ENCODE measurements around the gene AGL. TPM values are rescaled to one million over a fixed set of nuclear protein-coding genes. Genes with fewer than 3 reads are reported as not detected.

AGL gene
- total and polyA plus RNA-seq, 2 of the 4 experiments (the other 2 are of a cell fraction): 2.4 to 7.0 TPM

DNA sequence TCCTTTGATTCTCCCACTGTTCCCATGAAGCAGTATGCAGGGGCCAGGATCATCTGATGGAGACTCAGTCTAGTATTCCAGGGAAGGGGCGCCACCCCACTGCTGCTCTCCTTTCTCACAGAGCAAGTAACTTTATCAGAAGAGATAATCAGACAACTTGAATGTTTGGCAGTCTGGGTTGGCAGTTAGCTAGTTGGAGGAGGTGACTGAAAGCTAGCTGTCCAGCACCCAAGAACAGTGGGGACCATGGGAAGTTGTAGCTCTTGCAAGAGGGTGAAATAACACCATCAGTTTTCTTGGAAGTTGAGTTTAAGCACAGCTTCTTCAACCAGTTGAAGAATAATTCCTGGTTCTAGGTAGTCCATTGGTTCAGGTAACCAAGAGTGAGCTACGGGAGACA lies 22.2 kb upstream of the AGL start:
- Histone ChIP-seq H2BK15ac (ENCODE audit: low read depth, low read length) (no peak overlapping the region), H3K56ac (ENCODE audit: extremely low read depth, insufficient read depth, low read length) (no peak overlapping the region), H2BK120ac (ENCODE audit: low read depth, low read length) (no peak overlapping the region), H4K20me1 (ENCODE audit: insufficient read depth, low read length) (no peaks in the 10 kb centered on the region), H4K8ac (ENCODE audit: low read depth in 2 of 2, low read length in 2 of 2) (no peak overlapping the region), H3K4ac (ENCODE audit: low read depth, low read length) (no peak overlapping the region), H2AK9ac (replicated peaks; ENCODE audit: low read depth, low read length, poor library complexity) (no peak overlapping the region), H4K5ac (ENCODE audit: low read depth, low read length) (no peak overlapping the region), H3K18ac (ENCODE audit: low read depth, low read length) (no peak overlapping the region), H3K36me3 (ENCODE audit: control insufficient read depth, insufficient read depth, low read length) (no peaks in the 10 kb centered on the region), H3K9ac (ENCODE audit: low read depth, low read length) (no peak overlapping the region), H3K4me1 (ENCODE audit: control insufficient read depth, insufficient read depth, low read length) (no peaks in the 10 kb centered on the region), H2BK20ac (ENCODE audit: low read depth, low read length) (no peak overlapping the region), H3K79me1 (ENCODE audit: low read depth in 1 of 2, low read length in 2 of 2) (no peaks in the 10 kb centered on the region), H4K91ac (ENCODE audit: insufficient read depth, low read depth, low read length) (no peak overlapping the region), H3K27ac (ENCODE audit: insufficient read depth, low read length) (no peak overlapping the region), H3K14ac (replicated peaks; ENCODE audit: low read depth, low read length) (no peak overlapping the region), H3K9me3 (ENCODE audit: control insufficient read depth, insufficient read depth, low read length) (peaks cover 2% of the 10 kb centered on the region; the same call in 1 of the 2 replicates), H3K27me3 (ENCODE audit: control insufficient read depth, insufficient read depth, low read length) (no peaks in the 10 kb centered on the region), H3K4me3 (ENCODE audit: insufficient read depth, low read depth, low read length) (no peak overlapping the region), H2AK5ac (ENCODE audit: low read depth, low read length) (no peak overlapping the region), H3K9me1 (ENCODE audit: insufficient read depth, low read length) (no peaks in the 10 kb centered on the region), H2AFZ (replicated peaks; ENCODE audit: low read length, poor library complexity) (no peak overlapping the region), H3K23ac (ENCODE audit: low read depth, low read length) (no peak overlapping the region), H3K4me2 (ENCODE audit: low read depth, low read length) (no peak overlapping the region), H2BK5ac (ENCODE audit: low read depth, low read length, poor library complexity, severe bottlenecking) (no peak overlapping the region)
- TF ChIP-seq MXI1 (IDR thresholded peaks at IDR 0.05; ENCODE audit: borderline replicate concordance, low read depth, low read length): no peak
- no peak for TF ChIP-seq RCOR1 (IDR thresholded peaks at IDR 0.05; ENCODE audit: insufficient replicate concordance, low read length)
- TF ChIP-seq MAZ (IDR thresholded peaks at IDR 0.05; ENCODE audit: borderline replicate concordance, low read depth, low read length): no peak
- no peak for TF ChIP-seq POLR2A (IDR thresholded peaks at IDR 0.05; ENCODE audit: low read depth, low read length)
- TF ChIP-seq, protein P1, sequence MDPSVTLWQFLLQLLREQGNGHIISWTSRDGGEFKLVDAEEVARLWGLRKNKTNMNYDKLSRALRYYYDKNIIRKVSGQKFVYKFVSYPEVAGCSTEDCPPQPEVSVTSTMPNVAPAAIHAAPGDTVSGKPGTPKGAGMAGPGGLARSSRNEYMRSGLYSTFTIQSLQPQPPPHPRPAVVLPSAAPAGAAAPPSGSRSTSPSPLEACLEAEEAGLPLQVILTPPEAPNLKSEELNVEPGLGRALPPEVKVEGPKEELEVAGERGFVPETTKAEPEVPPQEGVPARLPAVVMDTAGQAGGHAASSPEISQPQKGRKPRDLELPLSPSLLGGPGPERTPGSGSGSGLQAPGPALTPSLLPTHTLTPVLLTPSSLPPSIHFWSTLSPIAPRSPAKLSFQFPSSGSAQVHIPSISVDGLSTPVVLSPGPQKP (IDR thresholded peaks at IDR 0.05; ENCODE audit: borderline replicate concordance, low read depth, low read length): no peak
- TF ChIP-seq RAD21 (IDR thresholded peaks at IDR 0.05; ENCODE audit: low read length): no peak
- TF ChIP-seq, protein P2, sequence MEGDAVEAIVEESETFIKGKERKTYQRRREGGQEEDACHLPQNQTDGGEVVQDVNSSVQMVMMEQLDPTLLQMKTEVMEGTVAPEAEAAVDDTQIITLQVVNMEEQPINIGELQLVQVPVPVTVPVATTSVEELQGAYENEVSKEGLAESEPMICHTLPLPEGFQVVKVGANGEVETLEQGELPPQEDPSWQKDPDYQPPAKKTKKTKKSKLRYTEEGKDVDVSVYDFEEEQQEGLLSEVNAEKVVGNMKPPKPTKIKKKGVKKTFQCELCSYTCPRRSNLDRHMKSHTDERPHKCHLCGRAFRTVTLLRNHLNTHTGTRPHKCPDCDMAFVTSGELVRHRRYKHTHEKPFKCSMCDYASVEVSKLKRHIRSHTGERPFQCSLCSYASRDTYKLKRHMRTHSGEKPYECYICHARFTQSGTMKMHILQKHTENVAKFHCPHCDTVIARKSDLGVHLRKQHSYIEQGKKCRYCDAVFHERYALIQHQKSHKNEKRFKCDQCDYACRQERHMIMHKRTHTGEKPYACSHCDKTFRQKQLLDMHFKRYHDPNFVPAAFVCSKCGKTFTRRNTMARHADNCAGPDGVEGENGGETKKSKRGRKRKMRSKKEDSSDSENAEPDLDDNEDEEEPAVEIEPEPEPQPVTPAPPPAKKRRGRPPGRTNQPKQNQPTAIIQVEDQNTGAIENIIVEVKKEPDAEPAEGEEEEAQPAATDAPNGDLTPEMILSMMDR (conservative IDR thresholded peaks at IDR 0.05; ENCODE audit: low read depth, low read length): no peak
- intact Hi-C loops (cut with micrococcal nuclease) (no loop called here), dilution Hi-C loops (cut with HindIII; ENCODE audit: low sequenced_read_pairs, unreplicated experiment) (no loop called here), in situ Hi-C loops (cut with MboI; ENCODE audit: low sequenced_read_pairs) (no loop called here)
- ATAC-seq (ENCODE audit: low read depth) (no peak), DNase-seq (no peak)
- no CpG with 5 or more reads among the region's 2 CpGs for WGBS, 2 experiments (ENCODE audit: extremely low coverage in 2 of 2, insufficient read length in 1 of 2)
- BruUV-seq (replicated peaks): no TSS peak
- CTCF ChIA-PET: interaction anchor here (0.5 to 1.2 kb wide), 2 partner anchors 16 to 1027 kb away, joined by 3 to 4 read pairs; no protein-coding TSS in a partner anchor
- POLR2A ChIA-PET (ENCODE audit: unreplicated experiment): no interaction called here

Measured in IMR-90 (cell line).